Measurements from ENCODE around the gene MYO18A.

Gene MYO18A

GRCh38 chr17:29193146-29193545, 12.9 kb upstream of the MYO18A start:
- no peaks in the 10 kb centered on the region for H3F3A ChIP-seq (ENCODE audit: insufficient read depth, low read length)
- H2AFZ ChIP-seq (ENCODE audit: low read length) = no peak overlapping the region
- no peaks in the 10 kb centered on the region for H3K9me2 ChIP-seq (replicated peaks; ENCODE audit: insufficient read depth, low read length)
- DNase-seq = no peak
- H3K27me3 ChIP-seq (replicated peaks; ENCODE audit: insufficient read depth, low read length) = no peaks in the 10 kb centered on the region
- H3K4me3 ChIP-seq (ENCODE audit: low read length) = no peak overlapping the region
- H3K4me1 ChIP-seq (ENCODE audit: low read length) = no peaks in the 10 kb centered on the region
- H3K27ac ChIP-seq (ENCODE audit: low read length) = no peak overlapping the region
- TF ChIP-seq CTCF (IDR thresholded peaks at IDR 0.05; ENCODE audit: low read length) (no peak), EZH2 (optimal IDR thresholded peaks at IDR 0.05; ENCODE audit: low read depth, low read length) (no peak), EZH2phosphoT487 (IDR thresholded peaks at IDR 0.05; ENCODE audit: low read length) (no peak)
- H3K9me3 ChIP-seq (replicated peaks; ENCODE audit: insufficient read depth, low read length) = no peaks in the 10 kb centered on the region
- H3K4me2 ChIP-seq (ENCODE audit: low read depth, low read length) = no peak overlapping the region
- no peak overlapping the region for H3K9ac ChIP-seq (ENCODE audit: low read length)
- H3K79me2 ChIP-seq (ENCODE audit: low read length) = no peaks in the 10 kb centered on the region
- no peaks in the 10 kb centered on the region for H3K36me3 ChIP-seq (replicated peaks; ENCODE audit: insufficient read depth, low read length)
- H4K20me1 ChIP-seq (ENCODE audit: insufficient read depth, low read length) = no peaks in the 10 kb centered on the region

GRCh38 chr17:29190592-29191207, 10.5 kb upstream of the MYO18A start:
- no peaks in the 10 kb centered on the region for H3K36me3 ChIP-seq (replicated peaks; ENCODE audit: insufficient read depth, low read length)
- H4K20me1 ChIP-seq (ENCODE audit: insufficient read depth, low read length) = no peaks in the 10 kb centered on the region
- H3K79me2 ChIP-seq (ENCODE audit: low read length) = no peaks in the 10 kb centered on the region
- TF ChIP-seq EZH2 (optimal IDR thresholded peaks at IDR 0.05; ENCODE audit: low read depth, low read length) = no peak
- TF ChIP-seq EZH2phosphoT487 (IDR thresholded peaks at IDR 0.05; ENCODE audit: low read length) = no peak
- TF ChIP-seq CTCF (IDR thresholded peaks at IDR 0.05; ENCODE audit: low read length) = no peak
- H3K27me3 ChIP-seq (replicated peaks; ENCODE audit: insufficient read depth, low read length) = no peaks in the 10 kb centered on the region
- DNase-seq = no peak
- no peaks in the 10 kb centered on the region for H3K9me2 ChIP-seq (replicated peaks; ENCODE audit: insufficient read depth, low read length)
- H3K9me3 ChIP-seq (replicated peaks; ENCODE audit: insufficient read depth, low read length) = no peaks in the 10 kb centered on the region
- no peaks in the 10 kb centered on the region for H3K4me1 ChIP-seq (ENCODE audit: low read length)
- no peak overlapping the region for H3K9ac ChIP-seq (ENCODE audit: low read length)
- H3F3A ChIP-seq (ENCODE audit: insufficient read depth, low read length) = no peaks in the 10 kb centered on the region
- no peak overlapping the region for H3K4me3 ChIP-seq (ENCODE audit: low read length)
- no peak overlapping the region for H3K4me2 ChIP-seq (ENCODE audit: low read depth, low read length)
- no peak overlapping the region for H2AFZ ChIP-seq (ENCODE audit: low read length)
- H3K27ac ChIP-seq (ENCODE audit: low read length) = no peak overlapping the region

- H3K4me3 ChIP-seq (ENCODE audit: low read length) = no peak overlapping the region
- H4K20me1 ChIP-seq (ENCODE audit: insufficient read depth, low read length) = no peaks in the 10 kb centered on the region
- H3K9me3 ChIP-seq (replicated peaks; ENCODE audit: insufficient read depth, low read length) = no peaks in the 10 kb centered on the region
- no peaks in the 10 kb centered on the region for H3K9me2 ChIP-seq (replicated peaks; ENCODE audit: insufficient read depth, low read length)
- H3F3A ChIP-seq (ENCODE audit: insufficient read depth, low read length) = no peaks in the 10 kb centered on the region
- H3K9ac ChIP-seq (ENCODE audit: low read length) = no peak overlapping the region
- H3K27me3 ChIP-seq (replicated peaks; ENCODE audit: insufficient read depth, low read length) = no peaks in the 10 kb centered on the region
- no peaks in the 10 kb centered on the region for H3K4me1 ChIP-seq (ENCODE audit: low read length)
- H3K4me2 ChIP-seq (ENCODE audit: low read depth, low read length) = no peak overlapping the region
- H3K36me3 ChIP-seq (replicated peaks; ENCODE audit: insufficient read depth, low read length) = no peaks in the 10 kb centered on the region
- no peaks in the 10 kb centered on the region for H3K79me2 ChIP-seq (ENCODE audit: low read length)
- no peak overlapping the region for H3K27ac ChIP-seq (ENCODE audit: low read length)
- H2AFZ ChIP-seq (ENCODE audit: low read length) = no peak overlapping the region
- no peak for DNase-seq
- no peak for TF ChIP-seq EZH2 (optimal IDR thresholded peaks at IDR 0.05; ENCODE audit: low read depth, low read length)
These were observed 9.8 kb upstream of the MYO18A start for GRCh38 chr17:29190039-29190438.

GRCh38 chr17:29189355-29189754, 9.2 kb upstream of the MYO18A start:
- no peak overlapping the region for H3K4me2 ChIP-seq (ENCODE audit: low read depth, low read length)
- TF ChIP-seq EZH2phosphoT487 (IDR thresholded peaks at IDR 0.05; ENCODE audit: low read length) (no peak), CTCF (IDR thresholded peaks at IDR 0.05; ENCODE audit: low read length) (no peak), EZH2 (optimal IDR thresholded peaks at IDR 0.05; ENCODE audit: low read depth, low read length) (no peak)
- no peak overlapping the region for H2AFZ ChIP-seq (ENCODE audit: low read length)
- no peaks in the 10 kb centered on the region for H3K9me2 ChIP-seq (replicated peaks; ENCODE audit: insufficient read depth, low read length)
- no peak overlapping the region for H3K27ac ChIP-seq (ENCODE audit: low read length)
- H3K9me3 ChIP-seq (replicated peaks; ENCODE audit: insufficient read depth, low read length) = no peaks in the 10 kb centered on the region
- no peak for DNase-seq
- H3K9ac ChIP-seq (ENCODE audit: low read length) = no peak overlapping the region
- H3F3A ChIP-seq (ENCODE audit: insufficient read depth, low read length) = no peaks in the 10 kb centered on the region
- no peaks in the 10 kb centered on the region for H4K20me1 ChIP-seq (ENCODE audit: insufficient read depth, low read length)
- H3K36me3 ChIP-seq (replicated peaks; ENCODE audit: insufficient read depth, low read length) = no peaks in the 10 kb centered on the region
- no peaks in the 10 kb centered on the region for H3K4me1 ChIP-seq (ENCODE audit: low read length)
- H3K27me3 ChIP-seq (replicated peaks; ENCODE audit: insufficient read depth, low read length) = no peaks in the 10 kb centered on the region
- no peaks in the 10 kb centered on the region for H3K79me2 ChIP-seq (ENCODE audit: low read length)
- H3K4me3 ChIP-seq (ENCODE audit: low read length) = no peak overlapping the region
